Breast epithelium (tissue), 3 donors: ENCODE measurements around the gene GFI1B.

Experiments used
- CTCF ChIP-seq, 3 donors: fragments of 450-650 bp; IDR thresholded peaks; one replicate each; pipeline ENCODE4 v1.5.1; 2016 to 2017; ENCODE audit warnings: antibody characterized with exemption in 3 of 3, mild to moderate bottlenecking in 3 of 3, moderate library complexity in 3 of 3
- POLR2A ChIP-seq: fragments of 450-650 bp; IDR thresholded peaks from one replicate; pipeline ENCODE4 v1.6.1; 2016; ENCODE audit warnings: antibody characterized with exemption, mild to moderate bottlenecking, moderate library complexity
- POLR2AphosphoS5 ChIP-seq, 3 donors: sonication (generic); formaldehyde crosslinking; IDR thresholded peaks; one replicate each; pipeline ENCODE4 v1.6.1; 2017; ENCODE audit warnings: antibody characterized with exemption in 3 of 3

GRCh38 chr9:132986114-132986513 lies 7.6 kb downstream of the GFI1B start:
- TF ChIP-seq CTCF (IDR thresholded peaks at IDR 0.05) (no peak), POLR2AphosphoS5 (IDR thresholded peaks at IDR 0.05) (no peak), POLR2A (no peak)
